AG09319 (cell line): ENCODE measurements around the gene RPS27L.
"Not testable (repeated sequence)": the region's sequence is repeated elsewhere in the genome, so short reads cannot be mapped to it uniquely, and the experiment has no call there.

Experiments used
- DNase-seq: peaks from one replicate; pipeline ENCODE4 v3.0.0-alpha.2; 2010; ENCODE audit warnings: low read depth; ENCODE audit errors: extremely low read depth
- TF ChIP-seq, protein P1 (sequence below): IDR thresholded peaks from 2 replicates; pipeline ENCODE4 v1.5.1; 2011; ENCODE audit warnings: low read depth, mild to moderate bottlenecking, inconsistent platforms, low read length, moderate library complexity

The RPS27L gene

DNA sequence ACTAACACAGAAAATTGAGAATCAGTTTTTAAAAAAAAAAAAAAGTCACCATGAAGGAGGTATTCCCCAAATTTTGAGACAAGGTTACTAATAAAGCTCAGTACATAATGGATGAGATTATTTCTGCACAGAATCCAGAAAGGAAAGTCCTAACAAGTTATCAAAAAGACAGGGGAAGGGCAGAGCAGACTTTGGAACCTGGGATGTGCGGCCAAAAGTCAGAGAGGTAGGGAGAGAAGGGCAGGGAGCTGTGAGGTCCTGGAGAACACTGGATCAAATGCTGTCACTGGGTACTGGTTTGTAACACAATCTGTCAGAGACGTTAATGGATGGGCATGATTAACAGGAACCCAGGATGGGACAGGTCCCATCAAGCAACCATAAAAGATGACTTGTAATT, 47.8 kb downstream of the RPS27L start:
- DNase-seq: no peak
- TF ChIP-seq, protein P1, sequence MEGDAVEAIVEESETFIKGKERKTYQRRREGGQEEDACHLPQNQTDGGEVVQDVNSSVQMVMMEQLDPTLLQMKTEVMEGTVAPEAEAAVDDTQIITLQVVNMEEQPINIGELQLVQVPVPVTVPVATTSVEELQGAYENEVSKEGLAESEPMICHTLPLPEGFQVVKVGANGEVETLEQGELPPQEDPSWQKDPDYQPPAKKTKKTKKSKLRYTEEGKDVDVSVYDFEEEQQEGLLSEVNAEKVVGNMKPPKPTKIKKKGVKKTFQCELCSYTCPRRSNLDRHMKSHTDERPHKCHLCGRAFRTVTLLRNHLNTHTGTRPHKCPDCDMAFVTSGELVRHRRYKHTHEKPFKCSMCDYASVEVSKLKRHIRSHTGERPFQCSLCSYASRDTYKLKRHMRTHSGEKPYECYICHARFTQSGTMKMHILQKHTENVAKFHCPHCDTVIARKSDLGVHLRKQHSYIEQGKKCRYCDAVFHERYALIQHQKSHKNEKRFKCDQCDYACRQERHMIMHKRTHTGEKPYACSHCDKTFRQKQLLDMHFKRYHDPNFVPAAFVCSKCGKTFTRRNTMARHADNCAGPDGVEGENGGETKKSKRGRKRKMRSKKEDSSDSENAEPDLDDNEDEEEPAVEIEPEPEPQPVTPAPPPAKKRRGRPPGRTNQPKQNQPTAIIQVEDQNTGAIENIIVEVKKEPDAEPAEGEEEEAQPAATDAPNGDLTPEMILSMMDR: no peak

DNA sequence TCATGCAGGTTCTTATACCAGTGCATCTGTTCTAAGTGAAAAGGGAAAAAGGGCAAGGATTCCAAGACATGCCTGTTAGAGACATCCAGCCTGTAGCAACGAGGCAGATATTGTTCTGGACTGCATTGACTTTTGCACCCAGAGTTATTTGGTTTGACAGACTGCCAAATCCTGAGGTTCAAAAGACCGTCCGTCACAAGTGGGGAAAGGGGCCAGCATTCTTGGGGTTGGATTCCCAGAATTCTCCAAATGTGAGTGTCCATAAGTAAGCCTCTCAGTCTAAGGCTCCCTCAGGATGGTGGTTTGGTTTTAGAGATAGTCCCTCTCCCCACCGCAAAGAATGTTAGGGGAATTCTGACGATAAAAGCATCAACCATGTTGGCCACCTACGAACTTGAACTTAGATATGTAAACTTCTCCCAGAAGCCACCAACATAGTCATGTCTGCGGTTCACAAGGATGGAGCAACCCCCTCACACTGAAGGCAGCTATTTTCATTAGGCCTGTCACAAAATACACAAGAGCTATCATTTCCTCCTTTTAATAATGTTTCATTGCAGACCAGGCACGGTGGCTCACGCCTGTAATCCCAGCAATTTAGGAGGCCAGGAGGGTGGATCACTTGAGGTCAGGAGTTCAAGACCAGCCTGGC, 49.3 kb downstream of the RPS27L start:
- DNase-seq: peak; percentile 100
- TF ChIP-seq, protein P1: no peak

GRCh38 chr15:63105354-63105753, 51.9 kb downstream of the RPS27L start:
- not testable (repeated sequence) for DNase-seq

- TF ChIP-seq, protein P1: no peak
- no peak for DNase-seq
Measured at GRCh38 chr15:63104727-63105126, 52.5 kb downstream of the RPS27L start.

- no peak for DNase-seq
Measured at GRCh38 chr15:63103416-63103815, 53.9 kb downstream of the RPS27L start.

DNA sequence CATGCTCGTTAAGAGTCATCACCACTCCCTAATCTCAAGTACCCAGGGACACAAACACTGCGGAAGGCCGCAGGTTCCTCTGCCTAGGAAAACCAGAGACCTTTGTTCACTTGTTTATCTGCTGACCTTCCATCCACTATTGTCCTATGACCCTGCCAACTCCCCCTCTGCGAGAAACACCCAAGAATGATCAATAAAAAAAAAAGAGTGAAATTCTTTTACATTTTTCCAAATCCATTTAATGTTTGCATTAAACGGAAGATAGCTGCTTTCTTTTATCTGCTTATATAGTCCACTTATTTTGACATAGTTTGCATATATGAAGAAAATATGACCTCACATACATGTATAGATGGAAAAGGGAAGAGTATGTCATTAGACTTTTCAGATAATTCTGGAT, 57.7 kb downstream of the RPS27L start:
- DNase-seq: not testable (repeated sequence)

More at GRCh38 chr15:63103416-63103815, 53.9 kb downstream of the RPS27L start:
- TF ChIP-seq, protein P1: no peak

DNA sequence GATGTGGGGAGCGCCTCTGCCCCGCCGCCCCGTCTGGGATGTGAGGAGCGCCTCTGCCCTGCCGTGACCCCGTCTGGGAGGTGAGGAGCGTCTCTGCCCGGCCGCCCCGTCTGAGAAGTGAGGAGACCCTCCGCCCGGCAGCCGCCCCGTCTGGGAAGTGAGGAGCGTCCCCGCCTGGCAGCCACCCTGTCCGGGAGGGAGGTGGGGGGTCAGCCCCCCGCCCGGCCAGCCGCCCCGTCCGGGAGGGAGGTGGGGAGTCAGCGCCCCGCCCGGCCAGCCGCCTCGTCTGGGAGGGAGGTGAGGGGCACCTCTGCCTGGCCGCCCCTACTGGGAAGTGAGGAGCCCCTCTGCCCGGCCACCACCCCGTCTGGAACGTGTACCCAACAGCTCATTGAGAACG, 58.4 kb downstream of the RPS27L start:
- DNase-seq: not testable (repeated sequence)
